WERI-Rb-1 (cell line): Measurements from ENCODE around the gene VEGFA.

Experiments
- DNase-seq: peaks from one replicate; pipeline ENCODE4 v3.0.0-alpha.2; 2020
- H3K27ac ChIP-seq: fragments of 250-450 bp; sonication (Bioruptor Pico); 2 replicates; pipeline ENCODE4 v1.5.1; 2020; ENCODE audit warnings: mild to moderate bottlenecking, moderate library complexity
- H3K27me3 ChIP-seq: fragments of 250-450 bp; sonication (Bioruptor Pico); 2 replicates; pipeline ENCODE4 v1.5.1; 2021; ENCODE audit warnings: mild to moderate bottlenecking, low read depth, moderate library complexity; ENCODE audit not compliant: insufficient read depth, severe bottlenecking
- H3K36me3 ChIP-seq: fragments of 250-450 bp; sonication (Bioruptor Pico); 2 replicates; pipeline ENCODE4 v1.5.1; 2020; ENCODE audit warnings: mild to moderate bottlenecking, moderate library complexity
- H3K4me3 ChIP-seq: 2 replicates; pipeline ENCODE4 v1.5.1; 2011; ENCODE audit warnings: low read depth, mild to moderate bottlenecking, control low read depth, low read length
- H3K9me3 ChIP-seq: fragments of 250-450 bp; sonication (Bioruptor Pico); 2 replicates; pipeline ENCODE4 v1.5.1; 2021; ENCODE audit warnings: mild to moderate bottlenecking, moderate library complexity; ENCODE audit not compliant: severe bottlenecking
- TF ChIP-seq, protein P1 (sequence below): IDR thresholded peaks from 2 replicates; pipeline ENCODE4 v1.5.1; 2011; ENCODE audit warnings: low read depth, mild to moderate bottlenecking, control low read depth, inconsistent platforms, low read length

The VEGFA gene

DNA sequence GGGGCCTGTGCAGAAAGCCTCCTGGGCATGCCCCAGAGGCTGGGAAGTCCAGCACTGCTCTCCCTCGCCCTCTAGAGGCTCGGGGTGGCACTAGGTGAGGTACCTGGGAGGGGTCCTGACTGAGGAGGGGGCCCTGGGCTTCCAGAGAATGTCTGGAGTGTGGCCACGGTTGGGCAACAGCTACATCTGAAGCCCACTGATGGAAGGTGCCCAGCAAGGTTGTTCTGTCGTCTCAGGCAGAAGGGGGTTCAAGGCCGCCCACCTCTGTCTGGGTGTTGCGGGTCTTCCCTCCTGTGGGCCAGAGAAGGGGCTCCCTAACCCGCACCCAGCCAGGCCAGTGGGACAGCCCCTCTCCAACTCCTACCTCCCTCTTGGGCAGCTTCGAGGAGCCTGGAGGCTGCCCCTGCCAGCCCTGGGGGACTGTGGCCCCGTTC is 11.4 kb upstream of the VEGFA start:
- Histone ChIP-seq H3K27me3 (no peaks in the 10 kb centered on the region), H3K27ac (no peak overlapping the region), H3K36me3 (no peaks in the 10 kb centered on the region), H3K9me3 (no peaks in the 10 kb centered on the region), H3K4me3 (no peak overlapping the region)
- DNase-seq, result peak; percentile 92
- TF ChIP-seq, protein P1, sequence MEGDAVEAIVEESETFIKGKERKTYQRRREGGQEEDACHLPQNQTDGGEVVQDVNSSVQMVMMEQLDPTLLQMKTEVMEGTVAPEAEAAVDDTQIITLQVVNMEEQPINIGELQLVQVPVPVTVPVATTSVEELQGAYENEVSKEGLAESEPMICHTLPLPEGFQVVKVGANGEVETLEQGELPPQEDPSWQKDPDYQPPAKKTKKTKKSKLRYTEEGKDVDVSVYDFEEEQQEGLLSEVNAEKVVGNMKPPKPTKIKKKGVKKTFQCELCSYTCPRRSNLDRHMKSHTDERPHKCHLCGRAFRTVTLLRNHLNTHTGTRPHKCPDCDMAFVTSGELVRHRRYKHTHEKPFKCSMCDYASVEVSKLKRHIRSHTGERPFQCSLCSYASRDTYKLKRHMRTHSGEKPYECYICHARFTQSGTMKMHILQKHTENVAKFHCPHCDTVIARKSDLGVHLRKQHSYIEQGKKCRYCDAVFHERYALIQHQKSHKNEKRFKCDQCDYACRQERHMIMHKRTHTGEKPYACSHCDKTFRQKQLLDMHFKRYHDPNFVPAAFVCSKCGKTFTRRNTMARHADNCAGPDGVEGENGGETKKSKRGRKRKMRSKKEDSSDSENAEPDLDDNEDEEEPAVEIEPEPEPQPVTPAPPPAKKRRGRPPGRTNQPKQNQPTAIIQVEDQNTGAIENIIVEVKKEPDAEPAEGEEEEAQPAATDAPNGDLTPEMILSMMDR, result peak; percentile 98

DNA sequence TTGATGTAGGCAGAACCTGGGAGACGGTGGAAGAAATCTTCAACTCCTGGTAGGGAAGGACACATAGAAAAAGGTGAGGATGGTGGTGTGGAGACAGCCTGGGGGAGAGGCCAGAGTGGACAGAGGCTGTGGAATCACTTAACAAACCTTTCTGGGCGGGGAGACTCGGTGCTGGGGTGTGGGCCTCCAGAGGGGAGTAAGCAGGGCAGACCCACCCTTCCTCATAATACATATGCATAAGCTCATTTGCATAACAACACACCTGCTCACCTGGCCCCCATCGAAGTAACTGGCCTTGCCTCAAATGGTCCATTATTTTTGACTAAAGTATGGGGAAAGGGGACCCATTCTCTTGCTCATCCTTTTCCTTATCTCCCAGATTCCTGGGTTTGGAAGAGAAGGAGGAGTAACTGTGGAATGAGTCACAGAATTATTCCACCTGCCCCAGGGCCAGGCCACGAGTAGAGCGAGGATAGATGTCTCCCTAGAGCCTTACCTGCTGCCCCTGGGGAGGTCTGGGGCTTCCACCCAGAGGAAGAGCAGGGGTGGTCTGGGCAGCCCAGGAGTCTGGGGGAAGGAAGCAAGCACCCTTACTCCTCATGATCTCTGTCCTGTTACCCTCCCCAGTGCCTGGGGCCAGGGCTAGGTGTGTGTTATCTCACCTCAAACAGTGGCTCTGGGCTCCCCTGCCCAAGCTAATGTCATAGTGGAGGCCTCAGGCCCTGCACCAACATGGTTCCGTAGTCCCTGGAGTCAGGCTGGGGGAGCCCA is 10.7 kb upstream of the VEGFA start:
- no peak overlapping the region for H3K27ac ChIP-seq
- H3K9me3 ChIP-seq, result no peaks in the 10 kb centered on the region
- no peak for DNase-seq
- no peaks in the 10 kb centered on the region for H3K27me3 ChIP-seq
- H3K4me3 ChIP-seq, result no peak overlapping the region
- H3K36me3 ChIP-seq, result no peaks in the 10 kb centered on the region
- TF ChIP-seq, protein P1, result no peak

DNA sequence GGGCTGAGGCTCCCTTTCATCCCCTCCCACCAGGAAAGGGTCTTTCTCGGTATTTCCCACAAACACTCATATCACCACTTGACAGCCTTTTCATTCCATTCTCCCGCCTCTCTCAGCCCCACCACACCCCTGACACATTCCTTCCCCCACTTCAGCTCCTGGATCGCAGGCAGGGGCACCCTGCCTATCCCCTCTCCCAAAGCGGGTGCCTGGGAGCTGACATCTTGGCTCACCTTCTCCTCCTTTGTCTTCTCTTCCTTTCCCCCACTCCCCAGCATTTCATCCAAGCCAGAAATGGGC is 10.2 kb upstream of the VEGFA start:
- H3K36me3 ChIP-seq, result no peaks in the 10 kb centered on the region
- no peak overlapping the region for H3K27ac ChIP-seq
- TF ChIP-seq, protein P1, result no peak
- no peak for DNase-seq
- no peaks in the 10 kb centered on the region for H3K9me3 ChIP-seq
- H3K27me3 ChIP-seq, result no peaks in the 10 kb centered on the region
- no peak overlapping the region for H3K4me3 ChIP-seq

DNA sequence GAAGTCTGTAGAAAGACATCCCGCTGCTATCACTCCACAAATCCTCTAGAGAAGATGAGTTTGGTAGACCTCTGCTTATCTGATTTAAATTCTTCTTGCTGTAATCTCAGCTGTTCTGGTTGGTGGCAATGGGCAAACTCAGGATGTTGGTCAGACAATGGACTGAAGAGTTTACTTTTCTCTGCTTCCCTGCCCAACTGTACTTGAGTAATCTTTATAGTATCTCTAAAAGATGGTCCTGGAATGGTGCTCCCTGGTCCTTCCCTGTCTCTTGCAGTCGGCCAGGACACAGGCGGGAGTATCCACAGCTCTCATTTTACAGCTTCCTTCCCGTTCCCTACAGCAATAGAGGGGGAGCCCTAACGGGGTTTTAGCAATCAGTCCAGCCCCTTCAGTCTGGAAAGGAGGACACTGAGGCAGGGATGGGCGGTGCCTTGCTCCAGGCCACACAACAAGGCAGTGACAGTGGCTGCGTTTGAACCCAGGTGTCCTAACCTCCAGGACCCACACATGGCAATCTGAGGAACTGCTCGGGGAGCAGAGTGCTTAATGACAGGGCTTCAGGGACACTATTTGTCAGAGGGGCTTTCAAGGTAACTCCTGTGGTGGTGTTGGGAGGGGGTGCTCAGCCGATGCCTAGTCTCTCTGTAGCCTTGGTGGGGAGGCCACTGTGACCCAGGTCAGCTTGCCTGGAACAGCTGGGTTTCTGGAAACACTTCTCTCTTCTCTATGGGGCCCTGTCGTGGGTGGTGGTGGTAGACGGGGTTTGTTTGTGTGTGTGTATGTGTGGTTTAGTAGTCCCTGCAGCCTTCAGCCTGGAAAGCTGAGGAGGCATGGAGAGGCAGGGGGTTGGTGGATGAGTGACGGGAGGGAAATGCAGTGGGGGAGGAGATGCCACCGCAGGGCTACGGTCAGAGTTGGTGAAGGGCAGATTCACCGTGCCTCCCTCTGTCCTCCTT is 9.5 kb upstream of the VEGFA start:
- Histone ChIP-seq H3K27ac (no peak overlapping the region), H3K4me3 (no peak overlapping the region), H3K9me3 (no peaks in the 10 kb centered on the region), H3K27me3 (no peaks in the 10 kb centered on the region), H3K36me3 (no peaks in the 10 kb centered on the region)
- no peak for DNase-seq
- TF ChIP-seq, protein P1, result no peak

DNA sequence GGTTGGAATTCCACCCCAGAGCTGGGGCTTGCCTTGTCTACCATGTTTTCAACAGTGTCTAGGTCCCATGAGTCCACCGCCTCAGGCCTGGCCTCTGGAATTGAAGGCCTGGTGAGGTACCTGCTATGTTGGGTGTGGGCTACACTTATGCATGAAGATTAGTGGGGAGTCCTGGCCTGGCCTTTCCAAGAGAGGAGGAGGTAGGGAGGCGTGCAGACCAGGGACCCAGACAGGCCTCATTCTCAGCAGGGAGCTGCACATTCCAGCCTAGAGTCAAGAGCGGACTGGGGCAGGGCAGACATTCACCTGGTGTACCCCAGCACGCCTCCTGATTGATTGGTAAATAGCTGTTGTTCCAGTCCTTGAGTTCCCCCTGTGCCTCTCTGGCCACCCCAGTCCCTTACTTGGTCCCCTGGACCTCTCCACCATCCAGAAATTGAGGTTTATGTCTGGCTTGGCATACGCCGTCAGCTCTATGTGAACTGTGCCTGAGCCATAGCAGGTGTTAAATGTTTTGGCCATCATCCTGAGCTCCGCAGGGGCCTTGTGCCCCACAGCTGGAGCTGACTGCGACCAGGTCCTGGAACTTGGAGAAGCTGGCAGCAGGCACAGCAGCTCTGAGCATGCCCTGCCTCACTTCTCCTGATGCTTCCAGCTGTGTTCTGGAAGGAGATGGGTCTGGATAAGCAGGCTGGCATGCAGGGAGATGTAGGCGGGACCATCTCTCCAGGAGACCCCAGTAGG is 8.2 kb upstream of the VEGFA start:
- Histone ChIP-seq H3K36me3 (no peaks in the 10 kb centered on the region), H3K4me3 (no peak overlapping the region), H3K9me3 (no peaks in the 10 kb centered on the region), H3K27me3 (no peaks in the 10 kb centered on the region), H3K27ac (no peak overlapping the region)
- TF ChIP-seq, protein P1, result no peak
- DNase-seq, result no peak
